Cardiac fibroblast (primary cell): ENCODE measurements around the gene MACO1.
"Not testable (repeated sequence)": the region's sequence is repeated elsewhere in the genome, so short reads cannot be mapped to it uniquely, and the experiment has no call there.

Source experiments
- DNase-seq, 2 donors: peaks; one replicate each; pipeline versions ENCODE4 v3.0.0 to v3.0.0-alpha.2; 2010; ENCODE audit warnings: low read depth in 2 of 2
- H3K4me3 ChIP-seq, 2 donors: replicated peaks in 1 of 2; 1 replicate in 1 of 2; 2 replicates in 1 of 2; pipeline ENCODE4 v1.5.1; 2011; ENCODE audit warnings: low read depth in 2 of 2, low read length in 2 of 2, mild to moderate bottlenecking in 2 of 2, moderate library complexity in 1 of 2
- TF ChIP-seq, protein P1 (sequence below): IDR thresholded peaks from one replicate; pipeline ENCODE4 v1.5.1; 2011; ENCODE audit warnings: low read depth, mild to moderate bottlenecking, low read length, inconsistent platforms

MACO1 gene

DNA sequence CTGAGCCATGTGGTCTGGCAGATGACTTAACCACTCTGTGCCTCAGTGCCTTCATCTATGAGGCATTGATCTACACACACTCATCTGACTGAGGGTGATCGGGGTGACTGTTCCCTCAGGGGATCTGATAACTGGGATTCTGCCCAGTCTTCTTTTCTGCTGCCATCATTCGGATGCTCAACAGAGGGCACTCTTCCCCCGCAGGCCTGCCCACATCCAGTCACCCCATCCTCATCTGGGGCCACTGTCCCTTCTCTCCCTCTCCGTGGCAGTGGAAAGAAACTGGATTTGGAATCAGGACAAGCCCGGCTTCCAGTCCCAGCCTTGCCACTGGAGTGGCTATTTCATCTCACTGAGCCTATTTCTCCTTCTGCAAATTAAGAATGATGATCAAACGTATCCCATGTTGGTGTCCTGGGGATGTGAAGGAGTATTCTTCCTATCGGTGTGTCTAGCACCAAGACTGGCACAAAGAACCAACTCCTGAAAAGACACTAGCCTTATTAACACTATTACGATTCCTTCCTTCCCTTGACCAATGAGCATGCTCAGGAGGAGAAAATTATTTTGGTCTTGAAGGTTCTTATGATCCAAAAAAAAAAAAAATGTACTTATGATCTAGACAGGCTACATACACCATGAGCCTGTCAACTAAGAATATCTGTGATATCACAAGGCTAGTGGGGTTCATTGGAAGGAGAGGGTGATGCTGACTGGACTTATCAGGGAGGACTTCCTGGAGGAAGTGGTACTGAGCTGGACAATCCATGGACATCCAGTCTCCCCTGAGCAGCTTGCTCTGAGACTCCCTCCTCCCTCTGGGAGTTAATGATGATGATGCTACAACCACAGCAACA is 27.5 kb upstream of the MACO1 start:
- TF ChIP-seq, protein P1, sequence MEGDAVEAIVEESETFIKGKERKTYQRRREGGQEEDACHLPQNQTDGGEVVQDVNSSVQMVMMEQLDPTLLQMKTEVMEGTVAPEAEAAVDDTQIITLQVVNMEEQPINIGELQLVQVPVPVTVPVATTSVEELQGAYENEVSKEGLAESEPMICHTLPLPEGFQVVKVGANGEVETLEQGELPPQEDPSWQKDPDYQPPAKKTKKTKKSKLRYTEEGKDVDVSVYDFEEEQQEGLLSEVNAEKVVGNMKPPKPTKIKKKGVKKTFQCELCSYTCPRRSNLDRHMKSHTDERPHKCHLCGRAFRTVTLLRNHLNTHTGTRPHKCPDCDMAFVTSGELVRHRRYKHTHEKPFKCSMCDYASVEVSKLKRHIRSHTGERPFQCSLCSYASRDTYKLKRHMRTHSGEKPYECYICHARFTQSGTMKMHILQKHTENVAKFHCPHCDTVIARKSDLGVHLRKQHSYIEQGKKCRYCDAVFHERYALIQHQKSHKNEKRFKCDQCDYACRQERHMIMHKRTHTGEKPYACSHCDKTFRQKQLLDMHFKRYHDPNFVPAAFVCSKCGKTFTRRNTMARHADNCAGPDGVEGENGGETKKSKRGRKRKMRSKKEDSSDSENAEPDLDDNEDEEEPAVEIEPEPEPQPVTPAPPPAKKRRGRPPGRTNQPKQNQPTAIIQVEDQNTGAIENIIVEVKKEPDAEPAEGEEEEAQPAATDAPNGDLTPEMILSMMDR = peak; percentile 11
- not testable (repeated sequence) for DNase-seq, H3K4me3 ChIP-seq

DNA sequence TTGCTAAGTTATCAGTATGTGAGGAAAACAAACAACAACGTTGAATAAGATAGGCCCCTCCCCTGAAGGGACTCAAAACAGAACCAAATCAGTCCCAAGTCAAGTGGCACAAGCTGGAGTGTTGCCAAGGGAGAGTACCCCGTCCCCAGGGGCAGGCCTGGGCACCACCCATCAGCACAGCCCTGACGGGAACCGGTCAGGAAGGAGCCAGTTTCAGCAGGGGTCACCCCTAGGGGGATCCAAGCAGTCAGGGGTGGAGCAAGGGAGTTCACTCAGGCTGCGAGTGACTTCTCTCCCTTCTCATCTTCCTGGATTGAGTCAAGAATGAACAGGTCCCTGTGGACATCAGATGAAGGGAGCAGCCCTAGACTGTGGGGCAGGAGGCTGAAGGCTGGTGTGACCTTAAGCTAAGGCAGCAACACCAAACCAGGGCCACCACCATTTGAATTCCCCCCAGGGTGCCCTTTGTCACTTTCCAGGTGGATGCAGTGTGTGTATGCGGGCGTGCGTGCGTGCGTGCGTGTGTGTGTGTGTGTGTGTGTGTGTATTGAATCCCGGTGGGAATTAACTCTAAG is 24.9 kb upstream of the MACO1 start:
- DNase-seq, H3K4me3 ChIP-seq: not testable (repeated sequence)

DNA sequence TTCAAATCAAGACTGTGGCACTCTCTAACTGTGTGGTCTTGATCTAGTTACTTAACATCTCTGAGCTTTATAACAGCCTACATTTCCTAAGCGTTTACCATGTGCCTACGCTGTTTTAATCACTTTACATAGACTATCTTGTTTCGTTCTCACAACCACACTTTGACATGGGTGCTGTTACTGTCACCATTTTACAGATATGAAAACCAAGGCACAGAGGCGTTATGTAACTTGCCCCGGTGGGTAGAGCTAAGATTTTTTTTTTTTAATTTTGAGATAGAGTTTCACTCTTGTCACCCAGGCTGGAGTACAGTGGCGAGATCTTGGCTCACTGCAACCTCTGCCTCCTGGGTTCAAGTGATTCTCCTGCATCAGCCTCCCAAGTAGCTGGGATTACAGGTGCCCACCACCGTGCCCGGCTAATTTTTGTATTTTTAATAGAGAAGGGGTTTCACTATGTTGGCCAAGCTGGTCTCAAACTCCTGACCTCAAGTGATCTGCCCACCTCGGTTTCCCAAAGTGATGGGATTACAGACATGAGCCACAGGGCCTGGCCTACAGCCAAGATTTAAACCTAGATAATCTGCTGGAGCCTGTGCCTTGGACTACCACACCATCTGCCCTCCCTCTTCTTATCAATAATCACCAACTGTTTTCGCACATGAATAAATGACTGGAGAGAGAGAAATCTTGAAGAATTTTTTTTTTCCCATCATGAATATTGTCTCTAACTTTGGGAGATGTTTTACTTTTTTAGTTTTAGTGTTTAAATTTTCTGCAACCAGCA is 20.9 kb upstream of the MACO1 start:
- DNase-seq, H3K4me3 ChIP-seq: not testable (repeated sequence)

DNA sequence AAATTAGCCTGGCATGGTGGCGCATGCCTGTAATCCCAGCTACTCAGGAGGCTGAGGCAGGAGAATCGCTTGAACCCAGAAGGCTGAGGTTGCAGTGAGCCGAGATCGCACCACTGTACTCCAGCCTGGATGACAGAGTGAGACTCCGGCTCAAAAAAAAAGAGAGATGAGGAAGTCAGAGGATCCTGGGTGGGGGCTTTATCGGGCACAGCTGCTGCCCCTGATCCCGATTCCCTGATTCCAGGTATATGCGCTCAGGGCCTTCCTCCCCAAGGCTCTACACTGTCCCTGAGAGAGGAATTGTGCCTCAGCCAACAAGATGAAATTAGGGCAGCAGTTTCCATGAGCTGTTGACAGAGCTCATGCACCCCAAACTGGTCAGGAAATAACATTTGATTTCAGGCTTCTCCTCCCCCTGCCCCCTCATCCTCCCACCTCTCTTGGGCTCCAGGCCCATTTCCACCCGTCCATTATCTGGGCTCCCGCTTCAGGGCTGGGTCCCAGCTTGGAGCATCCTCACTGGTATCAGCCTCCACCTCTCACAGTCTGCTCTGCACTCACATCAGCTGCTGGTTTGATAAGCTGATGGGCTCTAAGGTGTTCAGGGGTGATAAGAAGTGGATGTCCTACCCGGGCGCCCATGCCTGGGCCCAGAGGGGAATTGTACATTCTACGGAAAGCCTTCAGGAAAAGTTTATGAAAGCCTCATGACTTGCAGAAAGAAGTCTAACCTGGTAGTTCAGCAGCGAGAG is 17.6 kb upstream of the MACO1 start:
- not testable (repeated sequence) for DNase-seq, H3K4me3 ChIP-seq

DNA sequence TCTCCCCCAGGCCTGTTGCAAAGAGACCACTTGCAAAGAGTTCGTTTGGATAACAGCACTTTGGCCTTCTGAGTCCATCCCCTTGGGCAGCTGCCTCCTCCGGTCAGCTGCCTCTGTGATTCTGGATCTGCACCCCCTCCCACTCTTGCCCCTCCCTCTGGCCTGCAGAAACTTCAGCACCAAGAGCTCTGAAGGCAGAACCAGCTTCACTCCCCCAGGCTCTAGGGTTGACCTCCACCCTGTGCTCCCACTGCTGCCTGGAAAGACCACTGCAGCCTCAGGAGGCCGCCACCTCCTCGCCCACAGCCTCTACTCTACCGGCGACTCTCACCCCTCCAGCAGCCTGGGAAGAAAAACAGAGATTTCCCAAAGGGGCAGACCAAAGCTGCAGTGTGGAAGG is 16.5 kb upstream of the MACO1 start:
- DNase-seq, H3K4me3 ChIP-seq: not testable (repeated sequence)

DNA sequence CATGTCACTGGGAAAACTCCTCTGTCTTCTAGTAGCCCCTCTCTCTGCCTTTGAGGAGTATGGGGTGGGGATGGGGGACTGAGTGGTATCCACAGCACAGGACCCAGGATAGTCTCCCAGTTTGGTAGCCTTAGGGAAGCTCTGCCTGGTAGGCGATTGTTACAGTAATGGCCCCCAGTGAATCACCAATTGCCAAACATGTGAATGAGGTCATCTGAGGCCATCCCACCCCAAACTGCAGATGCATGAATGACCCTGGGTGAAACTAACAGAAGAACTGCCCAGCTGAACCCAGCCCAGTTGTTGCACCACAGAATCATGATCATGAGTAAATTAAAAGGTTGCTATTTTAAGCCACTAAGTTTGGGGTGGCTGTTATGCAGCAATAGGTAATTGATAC is 16.1 kb upstream of the MACO1 start:
- DNase-seq, H3K4me3 ChIP-seq: not testable (repeated sequence)

DNA sequence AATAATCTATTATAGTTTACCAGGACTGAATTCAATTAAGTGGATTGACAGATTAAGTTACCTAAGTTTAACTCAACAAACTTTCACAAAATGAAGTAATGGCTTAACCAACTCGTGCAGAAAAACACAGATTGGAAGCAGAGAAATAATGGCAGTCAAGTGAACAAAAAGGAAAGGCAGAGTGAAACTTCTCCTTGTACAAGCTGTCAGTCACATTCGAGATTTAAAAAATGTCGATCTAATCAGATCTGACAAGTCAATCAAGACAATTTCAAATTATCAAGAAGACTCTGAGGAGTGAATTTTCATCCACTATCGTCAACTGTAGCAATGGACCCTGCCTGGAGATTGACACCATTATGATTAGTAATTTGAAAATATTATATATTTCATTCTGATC is 13.4 kb upstream of the MACO1 start:
- DNase-seq, H3K4me3 ChIP-seq: not testable (repeated sequence)

DNA sequence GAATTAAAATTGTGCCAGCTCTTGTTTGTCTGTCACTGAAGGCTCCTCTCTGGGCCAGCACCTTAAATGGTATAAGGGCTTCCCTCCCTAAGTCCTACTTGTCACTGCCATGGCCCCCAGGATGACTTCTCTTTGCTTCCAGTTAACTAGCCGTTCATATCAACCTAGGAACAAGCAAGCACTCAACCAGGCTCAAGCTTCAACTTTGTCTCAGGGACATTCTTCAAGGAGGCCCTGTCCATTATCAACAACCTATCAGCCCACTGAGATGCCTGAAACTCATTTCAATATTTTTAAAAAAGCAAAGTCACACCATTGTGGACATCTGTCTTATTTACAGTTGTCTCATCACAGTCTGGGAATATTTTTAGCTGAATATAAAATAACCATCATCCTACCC is 11.4 kb upstream of the MACO1 start:
- not testable (repeated sequence) for H3K4me3 ChIP-seq, DNase-seq

DNA sequence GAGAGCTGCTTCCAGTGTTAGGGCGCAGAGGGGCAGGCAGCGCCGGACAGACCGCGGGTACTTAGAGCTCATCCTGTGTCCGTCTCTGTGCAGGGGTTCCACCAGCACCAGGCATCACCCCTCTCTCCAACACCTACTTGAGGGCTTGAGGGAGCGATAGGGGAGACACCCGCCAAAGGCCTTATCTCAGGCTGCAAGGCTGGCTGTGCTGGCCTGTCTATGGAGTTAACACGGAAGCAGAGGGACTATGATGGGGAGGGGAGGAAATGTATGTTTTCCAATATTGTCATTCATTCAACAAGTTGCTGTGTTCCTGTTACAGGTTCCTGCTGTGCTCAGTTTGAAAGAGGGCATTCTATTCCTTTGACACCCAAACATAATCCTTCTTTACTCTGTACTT is 10.0 kb upstream of the MACO1 start, which contains the start of gene RHCE:
Gene RHCE (minus strand): TSS at position 111 of the 400 bp plus-strand sequence. CDS start 39 bp downstream, at position 72.
- DNase-seq, H3K4me3 ChIP-seq: not testable (repeated sequence)

DNA sequence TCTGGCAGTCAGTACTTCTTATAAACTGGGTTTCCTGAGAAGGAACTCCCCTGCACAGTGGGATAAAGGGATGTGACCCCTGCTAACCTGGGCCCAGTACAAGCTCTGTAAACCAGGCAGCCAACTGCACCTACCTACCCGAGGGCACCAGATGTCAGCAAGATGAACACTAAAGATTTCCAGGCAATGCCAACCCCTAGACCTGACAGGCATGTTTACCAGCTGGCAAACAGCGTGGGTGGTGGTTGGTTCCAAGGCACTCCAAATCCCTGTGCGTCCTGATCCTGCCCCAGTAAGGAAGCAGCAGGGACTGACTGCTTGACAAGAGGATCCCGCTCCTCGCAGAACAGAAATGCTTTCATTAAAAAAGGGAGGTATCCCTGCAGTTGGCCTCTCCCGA is 7.5 kb upstream of the MACO1 start:
- not testable (repeated sequence) for H3K4me3 ChIP-seq, DNase-seq

DNA sequence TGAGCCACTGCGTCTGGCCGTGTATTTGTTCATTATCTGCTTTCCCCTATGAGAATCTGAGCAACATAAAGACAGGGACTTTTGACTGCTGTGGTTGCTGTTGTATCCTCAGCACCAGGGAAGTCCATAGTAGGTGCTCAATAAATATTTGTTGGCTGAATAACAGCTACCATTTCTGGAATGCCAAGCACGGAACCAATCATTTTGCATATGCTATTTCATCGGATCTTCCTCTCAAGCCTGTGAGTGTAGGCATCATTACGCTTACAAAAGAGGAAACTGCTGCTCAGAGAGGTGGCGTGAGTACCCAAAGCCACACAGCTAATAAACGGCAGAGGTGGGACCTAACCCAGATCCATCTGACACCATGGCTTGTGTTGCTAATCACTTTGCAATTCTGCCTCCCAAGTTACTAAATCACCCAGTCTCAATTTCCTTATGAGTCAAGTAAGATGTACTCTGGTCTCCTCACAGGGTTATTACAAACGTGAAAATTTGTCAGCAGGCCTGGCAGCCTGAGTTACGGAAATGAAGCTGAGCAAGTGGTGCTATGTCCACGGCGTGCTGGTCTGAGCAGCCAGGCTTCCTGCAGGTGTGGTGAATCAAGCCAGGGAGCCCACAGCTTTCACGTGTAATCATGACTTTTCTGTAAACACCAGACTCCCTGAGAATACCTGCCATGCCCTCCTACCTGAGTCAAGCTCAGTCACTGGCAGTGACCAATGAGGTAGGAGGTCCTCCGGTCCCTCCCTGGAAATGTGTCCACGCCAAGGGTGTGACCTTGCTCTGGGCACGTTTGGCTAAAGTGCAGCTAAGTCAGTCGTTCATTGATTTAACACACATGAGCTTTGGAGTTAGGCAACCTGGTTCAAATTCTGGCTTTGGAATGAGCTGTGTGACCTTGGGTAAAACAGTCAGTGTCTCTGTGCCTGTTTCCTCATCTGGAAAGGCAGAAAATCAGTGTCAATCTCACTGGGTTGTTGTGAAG is 5.3 kb upstream of the MACO1 start:
- TF ChIP-seq, protein P1 = no peak
- peak in 1 of 2 donors; percentile 33 for DNase-seq
- no peak overlapping the region for H3K4me3 ChIP-seq
